HG02759 (cell line): Measurements from ENCODE around the gene KIF16B.
"Not testable (repeated sequence)": the region's sequence is repeated elsewhere in the genome, so short reads cannot be mapped to it uniquely, and the experiment has no call there.

ENCODE experiments used
- ATAC-seq: cut with Tn5 transposase; IDR thresholded peaks from one replicate; pipeline ENCODE4 v1.9.1; 2021; ENCODE audit warnings: mild to moderate bottlenecking, moderate library complexity; ENCODE audit not compliant: unreplicated experiment

Gene KIF16B

GRCh38 chr20:16526433-16527380, 46.5 kb downstream of the KIF16B start:
- no peak for ATAC-seq

- ATAC-seq = not testable (repeated sequence)
Measured at GRCh38 chr20:16522651-16523050, 50.6 kb downstream of the KIF16B start.

DNA sequence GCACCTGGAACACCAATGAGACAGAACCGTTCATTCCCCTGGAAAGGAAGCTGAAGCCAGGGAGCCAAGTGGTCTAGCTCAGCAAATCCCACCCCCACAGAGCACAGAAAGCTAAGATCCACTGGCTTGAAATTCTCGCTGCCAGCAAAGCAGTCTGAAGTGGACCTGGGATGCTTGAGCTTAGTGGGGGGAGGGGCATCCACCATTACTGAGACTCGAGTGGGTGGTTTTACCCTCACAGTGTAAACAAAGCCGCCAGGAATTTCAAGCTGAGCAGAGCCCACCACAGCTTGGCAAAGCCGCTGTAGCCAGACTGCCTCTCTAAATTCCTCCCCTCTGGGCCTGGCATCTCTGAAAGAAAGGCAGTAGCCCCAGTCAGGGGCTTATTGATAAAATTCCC, 53.1 kb downstream of the KIF16B start:
- ATAC-seq = no peak

DNA sequence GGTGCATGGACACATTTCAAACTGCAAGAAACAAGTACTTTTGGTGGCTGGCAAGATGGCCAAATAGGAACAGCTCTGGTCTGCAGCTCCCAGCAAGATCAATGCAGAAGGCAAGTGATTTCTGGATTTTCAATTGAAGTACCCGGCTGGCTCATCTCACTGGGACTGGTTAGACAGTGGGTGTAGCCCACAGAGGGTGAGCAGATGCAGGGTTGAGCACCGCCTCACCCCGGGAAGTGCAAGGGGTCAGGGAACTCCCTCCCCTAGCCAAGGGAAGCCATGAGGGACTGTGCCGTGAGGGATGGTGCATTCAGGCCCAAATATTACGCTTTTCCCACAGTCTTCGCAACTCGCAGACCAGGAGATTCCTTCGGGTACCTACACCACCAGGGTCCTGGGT, 53.6 kb downstream of the KIF16B start:
- not testable (repeated sequence) for ATAC-seq

DNA sequence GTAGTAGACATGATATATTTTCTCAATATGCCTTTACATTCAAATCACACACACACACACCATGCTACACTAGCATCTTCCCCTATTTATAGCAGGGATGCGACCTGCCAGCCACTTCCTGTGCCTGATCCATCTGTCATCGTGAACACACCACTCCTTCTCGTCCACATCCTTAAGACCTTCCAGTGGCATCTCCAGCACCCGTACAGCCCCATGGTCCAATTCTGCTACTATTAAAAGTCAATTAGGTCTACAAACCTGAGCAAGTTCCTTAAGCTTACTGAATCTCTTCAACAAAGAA, 54.5 kb downstream of the KIF16B start:
- ATAC-seq = no peak

DNA sequence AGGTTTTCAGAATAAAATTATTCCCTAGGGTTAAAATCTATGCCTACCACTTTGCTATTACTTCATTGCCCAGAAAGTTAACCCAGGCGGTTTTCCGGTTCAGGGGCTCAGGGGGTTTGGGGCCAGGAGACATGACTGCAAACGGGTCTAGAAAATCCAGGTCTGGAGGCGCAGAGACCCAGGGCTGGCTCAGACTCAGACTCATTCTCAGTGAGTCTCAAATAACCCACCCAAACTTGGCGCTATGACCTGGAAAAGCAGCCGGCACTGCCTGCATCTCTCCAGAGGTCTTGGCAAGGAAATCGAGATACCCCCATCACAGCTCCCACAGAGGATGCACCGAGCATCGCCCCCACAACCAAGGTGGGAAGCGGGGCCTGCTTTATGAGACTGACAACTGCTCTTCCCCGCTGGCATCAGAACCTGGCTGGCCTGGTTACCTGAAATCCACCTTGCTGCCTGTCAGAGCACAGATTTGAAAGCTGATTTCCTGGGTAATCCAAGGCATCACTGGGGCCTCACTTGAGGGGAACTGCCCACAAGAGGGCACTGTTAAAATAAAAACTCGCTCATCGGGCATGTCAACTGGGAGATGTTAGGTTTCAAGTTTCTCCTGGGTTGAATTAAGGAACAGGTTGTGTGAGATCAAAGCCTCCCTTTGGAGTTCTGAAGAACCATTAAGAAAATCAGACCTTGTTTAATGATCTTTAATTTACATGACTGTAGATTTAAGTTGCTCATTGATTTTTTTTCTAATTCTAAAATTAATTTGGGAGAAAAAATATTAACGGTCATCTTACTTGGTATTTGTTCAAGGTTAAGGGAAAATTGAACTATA, 55.1 kb downstream of the KIF16B start:
- ATAC-seq = peak; percentile 55

GRCh38 chr20:16516794-16517193, 56.5 kb downstream of the KIF16B start:
- no peak for ATAC-seq

DNA sequence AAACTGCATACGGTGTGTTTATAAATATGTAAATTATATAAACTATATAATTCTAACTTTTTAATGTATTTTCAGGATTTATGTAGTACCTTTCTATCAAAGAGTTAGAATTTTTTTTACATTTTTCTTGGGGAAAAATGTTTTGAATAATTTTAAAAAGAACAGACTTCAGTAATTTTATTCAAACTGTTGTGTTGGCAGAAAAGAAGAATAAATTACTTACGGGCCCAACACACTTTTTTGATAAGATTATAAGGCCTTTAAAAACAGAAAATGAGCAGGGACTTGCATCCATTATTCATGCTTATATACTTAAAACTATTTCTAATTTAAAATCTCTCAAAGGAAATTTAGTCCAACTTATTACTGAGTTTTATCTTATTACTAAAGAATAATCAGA, 58.2 kb downstream of the KIF16B start:
- no peak for ATAC-seq

DNA sequence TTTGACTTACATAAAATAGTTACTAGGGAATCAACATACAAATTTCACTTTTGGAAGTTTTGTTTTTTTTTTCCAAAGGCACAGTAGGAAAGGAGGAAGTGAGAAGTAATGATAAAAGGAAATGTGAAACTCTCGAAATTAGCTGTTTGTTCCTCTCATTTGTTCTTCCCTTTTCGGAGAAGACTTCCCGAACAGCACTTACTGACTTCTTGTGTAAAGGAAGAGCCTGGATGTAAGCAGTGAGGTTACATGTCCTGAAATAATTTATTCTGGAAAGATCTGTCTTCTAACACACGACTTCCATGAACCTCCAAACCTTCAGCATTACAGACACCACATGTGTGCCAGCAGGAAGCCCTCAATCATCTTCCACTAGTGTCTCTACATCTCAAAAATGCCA, 59.1 kb downstream of the KIF16B start:
- ATAC-seq = no peak

GRCh38 chr20:16505894-16506293, 67.4 kb downstream of the KIF16B start:
- ATAC-seq = no peak

DNA sequence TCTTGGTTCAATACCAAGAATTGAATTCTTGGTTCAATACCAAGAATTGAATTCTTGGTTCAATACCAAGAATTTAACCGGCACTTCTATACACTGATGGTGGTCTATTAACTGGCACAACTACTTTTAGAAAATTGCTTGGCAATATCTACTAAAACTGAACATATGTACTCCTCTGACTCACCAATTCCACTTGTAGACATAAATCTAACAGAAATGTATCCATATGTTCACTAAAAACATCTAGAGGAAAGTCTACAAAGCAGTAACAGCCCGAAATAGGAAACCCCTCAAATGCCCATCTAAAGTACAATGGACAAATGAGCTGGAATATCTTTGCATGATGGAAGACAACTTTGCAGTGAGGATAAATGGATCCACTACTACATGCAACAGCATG, 71.9 kb downstream of the KIF16B start:
- no peak for ATAC-seq

- no peak for ATAC-seq
Measured at GRCh38 chr20:16500197-16500596, 73.1 kb downstream of the KIF16B start.

DNA sequence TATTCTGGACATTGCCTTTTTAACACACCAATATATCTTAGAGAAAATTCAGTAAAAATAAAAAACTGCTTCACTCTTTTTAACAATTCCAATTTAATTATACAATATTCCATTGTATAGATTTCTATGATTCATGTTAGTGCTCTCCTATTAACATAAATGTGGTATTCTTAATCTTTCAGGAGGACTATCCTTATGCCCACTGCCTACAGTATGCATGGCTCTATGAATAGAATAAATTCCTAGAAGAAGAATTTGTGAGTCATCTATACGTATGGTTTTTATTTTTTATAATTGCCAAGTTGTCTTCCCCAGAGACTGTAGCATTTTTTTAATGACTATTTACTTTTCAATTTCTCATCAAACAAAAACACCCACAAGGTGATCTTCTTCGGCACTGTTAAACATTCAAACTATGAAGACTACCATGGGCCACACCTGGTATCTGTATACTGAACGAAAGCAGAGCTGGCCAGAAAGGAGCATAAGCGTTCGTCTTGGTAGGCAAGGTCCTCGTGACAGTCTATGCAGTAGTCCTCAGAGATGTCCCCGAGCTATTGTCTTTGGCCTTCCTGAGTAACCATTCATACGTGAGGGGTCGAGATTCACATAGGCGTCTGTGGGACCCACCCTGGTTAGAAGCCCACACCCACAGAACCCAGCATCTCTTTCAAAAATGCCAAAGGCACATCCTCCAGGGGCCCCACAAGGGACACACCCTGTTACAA, 74.6 kb downstream of the KIF16B start:
- ATAC-seq = no peak

- ATAC-seq = no peak
Measured at GRCh38 chr20:16497896-16498295, 75.4 kb downstream of the KIF16B start.

DNA sequence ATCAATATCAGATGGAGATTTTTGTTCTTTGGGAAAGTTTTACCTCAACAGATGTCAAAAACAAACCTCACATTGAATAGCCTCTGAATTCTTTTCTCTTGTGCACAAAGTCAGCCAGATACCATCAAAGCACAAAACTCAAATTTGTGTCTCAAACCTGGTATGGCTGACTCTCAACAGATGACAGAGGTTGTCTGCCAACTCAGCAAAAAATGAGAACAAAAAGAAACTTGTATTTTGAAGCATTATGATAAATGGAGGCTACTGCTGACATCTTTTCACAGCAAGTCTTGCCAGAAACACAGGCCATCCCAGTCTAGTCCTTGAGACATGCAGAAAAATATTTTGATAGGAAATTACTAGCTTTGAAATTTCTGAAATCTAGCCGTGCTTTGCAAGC, 79.8 kb downstream of the KIF16B start:
- ATAC-seq = no peak

DNA sequence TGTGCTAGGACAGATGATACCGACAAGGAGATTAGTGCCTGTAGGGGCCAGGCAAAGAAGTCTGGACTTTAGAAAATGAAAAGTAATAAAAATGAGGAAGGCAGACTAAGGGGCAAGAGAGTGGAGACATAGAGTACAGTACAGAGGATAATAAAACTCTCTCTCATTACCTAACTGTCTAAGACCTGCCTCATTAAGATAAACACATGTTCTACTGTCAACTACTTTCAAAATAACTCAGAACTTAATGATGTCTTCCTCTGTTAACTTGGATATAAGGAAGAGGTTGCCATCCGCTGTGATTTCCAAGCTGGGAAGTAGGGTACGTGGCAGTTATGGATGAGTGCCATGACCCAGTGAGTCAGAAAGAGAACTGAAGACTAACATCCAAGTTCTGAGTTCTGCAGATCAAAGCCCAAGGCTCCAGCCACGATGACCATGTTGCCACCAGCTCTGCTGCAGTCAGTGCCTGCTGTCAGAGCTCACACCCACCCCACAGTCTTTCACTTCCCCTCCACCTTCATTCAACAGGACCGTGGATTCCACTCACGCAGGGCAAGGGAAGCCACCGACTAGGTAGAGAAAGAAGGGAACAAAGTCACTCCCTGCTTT, 81.8 kb downstream of the KIF16B start:
- peak; percentile 83 for ATAC-seq

DNA sequence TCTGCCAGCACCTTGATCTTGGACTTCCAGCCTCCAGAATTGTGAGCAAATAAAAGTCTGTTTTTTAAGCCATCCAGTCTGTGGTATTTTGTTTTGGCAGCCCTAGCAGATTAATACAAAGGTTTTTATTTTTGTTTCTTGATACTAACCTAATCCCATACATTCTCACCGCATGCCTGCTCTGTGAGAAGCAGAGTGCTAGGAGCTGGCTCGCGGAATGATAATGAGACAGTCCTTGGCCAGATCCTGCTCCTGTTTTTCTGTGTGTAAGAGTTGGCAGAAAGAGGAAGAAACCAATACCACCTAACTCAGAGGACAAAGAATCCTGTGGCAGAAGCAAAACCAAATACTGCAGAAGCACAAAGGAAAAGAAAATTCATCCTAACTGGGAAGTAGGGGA, 82.6 kb downstream of the KIF16B start:
- no peak for ATAC-seq

GRCh38 chr20:16488616-16489015, 84.6 kb downstream of the KIF16B start:
- no peak for ATAC-seq

DNA sequence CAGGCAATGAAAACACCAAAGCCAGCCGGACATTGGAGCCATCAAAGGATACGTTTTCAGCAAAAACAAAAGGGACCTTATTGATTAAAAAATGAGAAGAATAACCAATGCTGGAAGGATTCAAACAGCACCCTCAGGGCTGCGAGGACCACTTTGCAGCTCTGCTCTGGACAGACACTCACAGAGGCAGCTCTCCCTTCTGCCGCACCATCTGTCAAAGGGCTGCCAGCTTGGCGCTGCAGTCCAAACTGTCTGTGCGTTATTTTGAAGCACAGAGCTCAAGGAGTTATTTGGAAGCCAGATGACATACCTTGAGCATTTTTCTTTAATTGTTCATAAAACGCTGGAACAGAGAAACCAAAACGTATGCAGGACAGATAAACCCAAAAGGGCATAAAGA, 85.2 kb downstream of the KIF16B start:
- no peak for ATAC-seq

- no peak for ATAC-seq
Measured at GRCh38 chr20:16486532-16486931, 86.7 kb downstream of the KIF16B start.

- ATAC-seq = no peak
Measured at GRCh38 chr20:16485401-16485800, 87.8 kb downstream of the KIF16B start.
